B cell (primary cell): ENCODE measurements around the gene ACVR1. TPM values are rescaled to one million over a fixed set of nuclear protein-coding genes. Genes with fewer than 3 reads are reported as not detected.

ENCODE experiments used
- ATAC-seq: fragments of 200-7000 bp; cut with Tn5 transposase; one replicate; pipeline ENCODE4 v1.10.0; 2021; ENCODE audit warnings: low read depth, mild to moderate bottlenecking, moderate number of reproducible peaks, moderate library complexity
- CTCF ChIA-PET: fragments of 350-600 bp; sonication (Branson Sonifier 250); formaldehyde crosslinking; loops from one replicate; lab custom pipeline; 2021; ENCODE audit warnings: antibody characterized with exemption, inconsistent platforms; lab: Charles Lee
- POLR2A ChIA-PET: fragments of 350-600 bp; sonication (Branson Sonifier 250); formaldehyde crosslinking; loops from one replicate; lab custom pipeline; 2021; ENCODE audit warnings: antibody characterized with exemption; lab: Charles Lee
- DNase-seq: peaks from one replicate; pipeline ENCODE4 v3.0.0; 2013
- H2AFZ ChIP-seq: 2 replicates; pipeline ENCODE4 v1.6.1; 2012; ENCODE audit warnings: mild to moderate bottlenecking, low read depth, low read length; ENCODE audit not compliant: insufficient read depth, poor library complexity, severe bottlenecking
- H3K27ac ChIP-seq, 2 donors: 1 replicate in 1 of 2; 2 replicates in 1 of 2; pipeline ENCODE4 v1.5.1; 2012 to 2013; ENCODE audit warnings: low read length in 2 of 2, mild to moderate bottlenecking in 2 of 2, moderate library complexity in 1 of 2
- H3K27me3 ChIP-seq, 4 experiments: fragments of 200-600 bp in 1 of 4; sonication (generic) in 1 of 4; replicated peaks in 1 of 4; 1 replicate in 2 of 4; 2 replicates in 2 of 4; pipeline versions ENCODE4 v1.6.1 to v1.7.0; 2013 to 2016; ENCODE audit warnings: low read length in 3 of 4, mild to moderate bottlenecking in 2 of 4, mixed read lengths in 1 of 4, moderate library complexity in 1 of 4; ENCODE audit not compliant: insufficient read depth in 4 of 4, control insufficient read depth in 3 of 4; ENCODE audit errors: control extremely low read depth in 1 of 4
- H3K36me3 ChIP-seq, 2 experiments: replicated peaks in 1 of 2; 1 replicate in 1 of 2; 2 replicates in 1 of 2; pipeline versions ENCODE4 v1.6.1 to v1.7.1; 2013; ENCODE audit warnings: low read length in 1 of 2; ENCODE audit not compliant: insufficient read depth in 2 of 2, control insufficient read depth in 1 of 2; ENCODE audit errors: control extremely low read depth in 1 of 2, extremely low read depth in 1 of 2
- H3K4me1 ChIP-seq, 2 donors: fragments of 200-600 bp in 1 of 2; sonication (generic) in 1 of 2; 1 replicate in 1 of 2; 2 replicates in 1 of 2; pipeline versions ENCODE4 v1.5.1 to v1.6.1; 2013 to 2017; ENCODE audit warnings: low read length in 2 of 2; ENCODE audit not compliant: control insufficient read depth in 2 of 2, insufficient read depth in 2 of 2
- H3K4me2 ChIP-seq: replicated peaks from 2 replicates; pipeline ENCODE3; 2012; ENCODE audit warnings: mild to moderate bottlenecking, low read depth, low read length; ENCODE audit not compliant: poor library complexity, severe bottlenecking
- H3K4me3 ChIP-seq, 5 experiments: fragments of 200-600 bp in 1 of 5; sonication (generic) in 1 of 5; 1 replicate in 3 of 5; 2 replicates in 2 of 5; pipeline versions ENCODE4 v1.5.1 to v1.7.0; 2011 to 2016; ENCODE audit warnings: low read length in 4 of 5, mild to moderate bottlenecking in 4 of 5, low read depth in 2 of 5, control low read depth in 1 of 5, moderate library complexity in 1 of 5; ENCODE audit not compliant: insufficient read depth in 1 of 5; ENCODE audit errors: control extremely low read depth in 1 of 5, extremely low read depth in 1 of 5
- H3K79me2 ChIP-seq: fragments of 200-600 bp; sonication (generic); one replicate; pipeline ENCODE4 v1.6.0; 2016; ENCODE audit warnings: low read length; ENCODE audit not compliant: control insufficient read depth, insufficient read depth
- H3K9ac ChIP-seq: fragments of 200-600 bp; sonication (generic); 2 replicates; pipeline ENCODE4 v1.6.1; 2017; ENCODE audit warnings: mild to moderate bottlenecking, low read length, moderate library complexity
- H3K9me3 ChIP-seq, 3 donors: one replicate each; pipeline versions ENCODE4 v1.6.1 to v1.7.1; 2013; ENCODE audit warnings: low read length in 2 of 3; ENCODE audit not compliant: control insufficient read depth in 2 of 3, insufficient read depth in 1 of 3; ENCODE audit errors: control extremely low read depth in 1 of 3
- H4K20me1 ChIP-seq: 2 replicates; pipeline ENCODE4 v1.6.0; 2012; ENCODE audit warnings: mild to moderate bottlenecking, low read length; ENCODE audit not compliant: insufficient read depth, control insufficient read depth, poor library complexity, severe bottlenecking
- H3K27ac Mint-ChIP-seq: one replicate; pipeline ENCODE4 v1.8.0; 2021; ENCODE audit warnings: mixed read lengths
- H3K27me3 Mint-ChIP-seq: one replicate; pipeline ENCODE4 v1.8.0; 2021; ENCODE audit warnings: mixed read lengths
- H3K4me1 Mint-ChIP-seq: one replicate; pipeline ENCODE4 v1.8.0; 2021; ENCODE audit warnings: mixed read lengths
- H3K4me3 Mint-ChIP-seq: one replicate; pipeline ENCODE4 v1.8.0; 2021; ENCODE audit warnings: mixed read lengths
- H3K9me3 Mint-ChIP-seq: one replicate; pipeline ENCODE4 v1.8.0; 2022; ENCODE audit warnings: mixed read lengths; ENCODE audit not compliant: insufficient read depth
- EZH2 ChIP-seq: IDR thresholded peaks from 2 replicates; pipeline ENCODE4 v1.6.1; 2012; ENCODE audit warnings: borderline replicate concordance, low read depth, mild to moderate bottlenecking, moderate library complexity, low read length; ENCODE audit not compliant: insufficient read depth, poor library complexity, severe bottlenecking
- WGBS: methylation state at CpG from one replicate; pipeline ENCODE4 v1.1.5; 2013; ENCODE audit warnings: missing lambda C conversion rate; ENCODE audit not compliant: insufficient coverage; 5-methylcytosine and 5-hydroxymethylcytosine counted together
- intact Hi-C: fragments of 100-400 bp; cut with micrococcal nuclease; formaldehyde crosslinking; loops from one replicate; pipeline ENCODE4 v1.10.0; 2022
- polyA plus RNA-seq: library from polyadenylated mRNA; depleted of rRNA; stranded (reverse); fragments of >200 nt; gene quantifications from 2 replicates; pipeline ENCODE4 v1.2.3, GENCODE V29; 2012
- total RNA-seq, 2 donors: library from RNA; stranded (reverse); fragments of 120-200 nt in 1 of 2; gene quantifications; 1 replicate in 1 of 2; 2 replicates in 1 of 2; pipeline versions ENCODE4 v1.2.3 to v1.2.4, GENCODE V29; 2013 to 2022
- TF ChIP-seq, protein P1 (sequence below): fragments of 200-600 bp; IDR thresholded peaks from one replicate; pipeline ENCODE4 v1.8.0; 2022; ENCODE audit warnings: antibody characterized with exemption, mild to moderate bottlenecking

The ACVR1 gene
- total and polyA plus RNA-seq, 2 donors (not counting 1 experiment from before 2014, with no cell fraction given): 3.7 to 11.7 TPM

DNA sequence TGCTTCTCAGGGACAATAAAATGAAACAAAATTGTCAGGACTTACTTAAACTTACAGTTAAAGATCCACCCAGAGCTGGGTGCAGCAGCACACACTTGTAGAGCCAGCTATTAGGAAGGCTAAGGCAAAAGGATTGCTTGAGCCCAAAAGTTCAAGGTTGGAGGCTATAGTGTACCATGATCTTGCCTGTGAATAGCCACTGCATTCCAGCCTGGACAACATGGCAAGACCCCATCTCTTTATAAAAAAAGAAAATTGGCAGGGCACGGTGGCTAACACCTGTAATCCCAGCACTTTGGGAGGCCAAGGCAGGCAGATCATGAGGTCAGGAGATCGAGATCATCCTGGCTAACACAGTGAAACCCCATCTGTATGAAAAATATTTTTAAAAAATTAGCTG is 34.6 kb downstream of the ACVR1 start:
- Mint-ChIP-seq H3K27me3 (no peaks in the 10 kb centered on the region), H3K27ac (no peak overlapping the region), H3K4me1 (peaks cover 7% of the 10 kb centered on the region), H3K9me3 (no peaks in the 10 kb centered on the region), H3K4me3 (no peak overlapping the region)
- no peaks in the 10 kb centered on the region for H4K20me1 ChIP-seq
- DNase-seq (no peak), ATAC-seq (no peak)
- ChIA-PET CTCF (interaction anchor here (1.0 kb wide), 1 partner anchor 539 kb away, joined by 3 read pairs; no protein-coding TSS in a partner anchor), POLR2A (interaction anchor here (0.6 kb wide), 1 partner anchor 23 kb away, joined by 3 read pairs; no protein-coding TSS in a partner anchor)
- TF ChIP-seq EZH2: no peak
- TF ChIP-seq, protein P1, sequence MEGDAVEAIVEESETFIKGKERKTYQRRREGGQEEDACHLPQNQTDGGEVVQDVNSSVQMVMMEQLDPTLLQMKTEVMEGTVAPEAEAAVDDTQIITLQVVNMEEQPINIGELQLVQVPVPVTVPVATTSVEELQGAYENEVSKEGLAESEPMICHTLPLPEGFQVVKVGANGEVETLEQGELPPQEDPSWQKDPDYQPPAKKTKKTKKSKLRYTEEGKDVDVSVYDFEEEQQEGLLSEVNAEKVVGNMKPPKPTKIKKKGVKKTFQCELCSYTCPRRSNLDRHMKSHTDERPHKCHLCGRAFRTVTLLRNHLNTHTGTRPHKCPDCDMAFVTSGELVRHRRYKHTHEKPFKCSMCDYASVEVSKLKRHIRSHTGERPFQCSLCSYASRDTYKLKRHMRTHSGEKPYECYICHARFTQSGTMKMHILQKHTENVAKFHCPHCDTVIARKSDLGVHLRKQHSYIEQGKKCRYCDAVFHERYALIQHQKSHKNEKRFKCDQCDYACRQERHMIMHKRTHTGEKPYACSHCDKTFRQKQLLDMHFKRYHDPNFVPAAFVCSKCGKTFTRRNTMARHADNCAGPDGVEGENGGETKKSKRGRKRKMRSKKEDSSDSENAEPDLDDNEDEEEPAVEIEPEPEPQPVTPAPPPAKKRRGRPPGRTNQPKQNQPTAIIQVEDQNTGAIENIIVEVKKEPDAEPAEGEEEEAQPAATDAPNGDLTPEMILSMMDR: no peak
- no peaks in the 10 kb centered on the region for H3K27me3 ChIP-seq
- no peak overlapping the region for H3K4me2 ChIP-seq
- H2AFZ ChIP-seq: no peak overlapping the region
- no peaks in the 10 kb centered on the region for H3K9me3 ChIP-seq
- intact Hi-C loops: no loop called here
- no peaks in the 10 kb centered on the region for H3K36me3 ChIP-seq
- H3K9ac ChIP-seq: no peak overlapping the region
- no peaks in the 10 kb centered on the region for H3K4me1 ChIP-seq
- H3K27ac ChIP-seq: no peak overlapping the region
- no CpG with 5 or more reads among the region's 2 CpGs for WGBS
- no peak overlapping the region for H3K4me3 ChIP-seq
- no peaks in the 10 kb centered on the region for H3K79me2 ChIP-seq

DNA sequence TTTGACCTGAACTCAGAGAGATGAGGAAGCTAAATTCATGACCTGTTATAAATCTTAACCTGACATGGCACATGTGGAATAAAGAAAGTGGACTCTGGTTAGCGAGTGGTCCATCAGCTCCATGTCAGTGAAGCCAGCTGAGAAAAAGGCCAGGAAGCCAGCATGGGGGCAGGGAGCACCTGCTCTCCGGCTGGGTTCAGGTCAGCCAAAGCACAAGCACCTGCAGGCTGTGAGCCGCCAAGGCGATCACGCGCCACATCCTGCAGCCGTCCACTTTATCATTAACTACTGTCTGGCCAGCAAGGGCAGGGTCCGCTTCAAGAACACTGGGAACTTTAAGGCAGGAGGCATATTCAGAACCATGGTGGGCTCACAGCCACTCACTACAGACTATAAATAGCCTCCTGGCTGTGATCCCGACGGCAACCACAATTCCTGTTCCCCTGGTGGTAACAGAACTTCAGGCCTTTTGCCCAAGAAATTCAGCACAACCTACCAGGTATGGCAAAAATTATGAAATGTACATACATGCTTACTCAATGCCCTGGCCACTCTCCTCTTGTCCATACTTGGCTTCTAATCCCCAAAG is 35.5 kb downstream of the ACVR1 start:
- Mint-ChIP-seq H3K4me3 (no peak overlapping the region), H3K27ac (no peak overlapping the region)
- WGBS: 48% methylated on average over 10 of the region's 10 CpGs

More for the DNA sequence above, 35.5 kb downstream of the ACVR1 start:
- Histone ChIP-seq H3K4me2 (no peak overlapping the region), H3K9ac (no peak overlapping the region), H3K79me2 (no peaks in the 10 kb centered on the region), H2AFZ (no peak overlapping the region), H3K4me3 (no peak overlapping the region), H3K9me3 (no peaks in the 10 kb centered on the region), H4K20me1 (no peaks in the 10 kb centered on the region), H3K27me3 (no peaks in the 10 kb centered on the region), H3K27ac (no peak overlapping the region), H3K4me1 (no peaks in the 10 kb centered on the region), H3K36me3 (no peaks in the 10 kb centered on the region)
- ATAC-seq (no peak), DNase-seq (no peak)
- CTCF ChIA-PET: interaction anchor here (1.0 kb wide), 1 partner anchor 538 kb away, joined by 3 read pairs; no protein-coding TSS in a partner anchor
- Mint-ChIP-seq H3K4me1 (peaks cover 7% of the 10 kb centered on the region), H3K27me3 (no peaks in the 10 kb centered on the region), H3K9me3 (no peaks in the 10 kb centered on the region)
- TF ChIP-seq, protein P1: no peak
- no peak for TF ChIP-seq EZH2
- POLR2A ChIA-PET: no interaction called here
- intact Hi-C loops: no loop called here
